NK-92 treated with Interleukin-12 subunit alpha and Interleukin-12 subunit beta, amount 100 ng/mL, for 24 hours (cell line): Measurements from ENCODE around the gene RMND5B.
"Not testable (repeated sequence)": the region's sequence is repeated elsewhere in the genome, so short reads cannot be mapped to it uniquely, and the experiment has no call there.

Experiments
- DNase-seq: peaks from one replicate; lab custom pipeline; 2025; lab: John Stamatoyannopoulos, UW

The RMND5B gene

DNA sequence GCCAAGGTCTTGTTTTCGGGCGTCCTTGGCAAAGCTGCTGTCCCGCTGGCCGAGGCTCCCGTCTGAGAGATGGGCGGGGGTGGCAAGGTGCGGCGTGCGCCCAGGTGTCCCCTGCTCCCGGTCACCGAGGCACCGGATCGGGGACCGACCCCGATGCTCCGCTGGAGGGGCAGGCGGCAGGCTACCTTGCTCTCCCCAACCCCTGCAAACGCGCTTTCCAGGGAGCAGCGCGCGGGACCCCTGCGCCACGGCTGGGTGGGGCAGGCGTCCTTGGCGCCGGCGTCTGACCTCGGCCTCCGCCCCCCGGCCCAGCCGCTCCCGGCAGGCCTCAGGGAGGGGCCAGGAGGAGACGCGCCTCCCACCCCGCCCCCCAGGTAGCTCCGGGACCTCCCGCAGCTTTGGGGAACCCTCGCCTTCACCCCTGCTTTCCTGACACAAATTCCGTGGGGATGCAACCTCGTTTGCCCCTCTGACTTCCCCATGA lies 16.9 kb upstream of the RMND5B start:
- DNase-seq, result no peak

DNA sequence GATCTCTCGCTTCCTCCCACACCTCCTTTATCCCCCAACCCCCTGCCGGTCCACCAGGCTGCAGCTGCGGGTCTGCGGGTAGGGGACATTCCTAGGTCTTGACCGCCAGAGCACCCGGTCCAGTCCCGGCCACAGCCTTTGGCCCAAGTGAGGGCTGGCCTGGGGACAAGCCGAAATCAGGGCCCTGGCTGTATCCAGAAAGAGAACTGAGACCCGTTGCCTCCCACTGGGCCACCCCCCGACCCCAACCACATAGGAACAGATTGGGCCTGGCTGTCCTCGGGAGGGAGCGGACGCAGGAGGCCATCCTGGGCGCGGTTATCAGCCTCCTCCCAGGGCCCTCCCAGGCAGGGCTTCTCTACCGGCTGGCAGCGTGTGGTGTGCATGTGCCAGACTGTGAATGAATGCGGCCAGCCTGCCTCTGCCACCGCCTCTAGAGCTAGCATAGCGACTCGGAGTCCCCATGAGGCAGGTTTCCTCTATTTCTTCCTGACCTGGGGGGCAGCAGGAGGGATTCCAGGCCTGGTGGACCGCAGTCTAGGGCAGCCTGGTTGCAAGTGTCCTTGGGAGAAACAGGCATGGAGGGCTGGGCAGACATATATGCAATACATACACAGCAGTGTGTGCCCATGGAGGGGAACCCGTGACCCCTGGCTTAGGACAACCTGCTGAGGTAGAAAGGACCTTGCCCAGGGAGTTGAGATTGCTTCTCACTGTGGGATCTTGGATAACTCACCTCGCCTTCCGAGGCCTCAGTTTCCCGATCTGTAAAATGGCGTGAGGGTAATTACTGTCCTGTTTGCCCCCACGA lies 16.3 kb upstream of the RMND5B start:
- DNase-seq, result no peak

DNA sequence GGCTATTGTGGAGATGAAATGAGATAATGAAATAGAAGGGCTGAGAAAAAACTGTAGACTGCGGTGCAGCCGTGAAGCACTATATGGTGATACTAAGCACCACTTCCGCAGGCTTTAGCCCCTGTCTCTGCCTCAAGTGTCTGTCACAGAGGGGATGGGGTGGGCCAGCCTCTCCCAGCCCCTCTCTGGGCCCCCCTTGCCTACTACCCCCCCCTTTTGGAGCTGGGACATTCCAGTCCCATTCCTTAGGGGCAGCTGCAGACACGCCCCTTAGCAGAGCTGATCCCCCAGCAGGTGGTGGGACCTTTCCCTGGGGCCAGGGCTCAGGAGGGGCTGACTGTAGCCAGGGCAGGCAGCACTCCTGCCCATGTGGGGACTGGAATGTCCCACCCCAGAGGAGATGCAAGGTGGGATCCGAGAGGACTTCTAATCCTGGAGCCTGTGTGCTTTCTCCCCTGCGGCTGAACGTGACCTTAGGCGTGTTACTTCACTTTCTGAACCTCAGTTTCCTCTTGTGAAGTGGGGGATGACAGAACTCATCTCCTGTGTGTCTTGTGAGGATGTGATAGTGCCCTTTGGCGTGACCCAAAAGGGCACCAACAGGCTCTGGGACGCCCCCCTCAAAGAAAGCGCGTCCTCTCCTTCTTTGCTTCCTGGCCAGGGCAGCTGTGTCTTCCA lies 15.5 kb upstream of the RMND5B start:
- DNase-seq, result no peak

DNA sequence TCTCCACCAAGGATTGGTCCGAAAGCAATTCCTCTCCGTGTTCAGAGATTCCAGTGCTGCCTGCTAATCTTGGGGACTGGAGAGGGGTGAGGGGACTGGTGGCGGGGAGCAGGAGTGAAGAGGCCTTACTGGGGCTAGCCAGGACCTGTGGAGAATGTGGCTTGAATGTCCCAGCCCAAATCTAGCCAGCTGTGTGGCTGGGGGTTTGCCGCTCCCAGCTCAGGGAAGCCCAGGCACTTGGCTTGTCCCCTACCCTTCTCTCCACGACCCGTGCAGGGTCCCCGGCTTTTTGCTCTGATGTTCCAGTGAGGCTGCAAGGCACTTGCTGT lies 15.0 kb upstream of the RMND5B start:
- no peak for DNase-seq

DNA sequence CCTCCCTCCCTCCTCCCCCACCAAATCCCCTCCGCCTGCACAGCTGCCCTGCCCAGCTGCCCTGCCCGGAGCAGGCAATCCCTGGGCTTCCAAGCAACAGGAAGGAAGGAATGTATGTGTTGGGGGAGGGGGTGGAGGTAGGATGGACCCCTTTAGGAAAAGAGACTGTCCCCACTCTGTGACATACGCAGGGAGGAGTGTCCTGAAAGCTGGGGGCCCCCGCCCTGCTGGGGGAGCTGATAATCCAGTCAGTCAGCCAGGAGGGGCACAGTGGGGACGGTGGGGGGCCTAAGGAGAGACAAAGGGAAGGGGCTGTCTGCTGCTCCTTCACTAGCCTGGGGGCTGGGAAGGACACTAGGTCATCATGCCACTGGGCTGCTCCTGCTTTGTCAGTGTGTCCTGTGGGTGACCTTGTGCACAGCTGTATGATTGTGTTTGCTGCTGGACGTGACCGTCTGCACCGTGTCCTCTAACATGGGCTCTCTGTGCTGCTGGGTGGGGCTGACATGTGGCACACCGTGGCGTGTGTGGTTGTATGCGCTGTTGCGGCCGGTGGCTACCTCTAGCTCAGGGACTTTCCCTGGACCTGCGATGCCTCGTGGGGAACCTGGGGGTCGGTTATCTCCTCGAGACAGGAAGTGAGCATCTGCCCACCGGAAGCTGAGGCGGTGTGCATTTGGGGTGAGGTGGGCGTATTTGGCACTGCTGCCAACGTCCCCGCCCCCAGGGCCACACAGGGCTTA lies 14.5 kb upstream of the RMND5B start:
- DNase-seq, result peak; percentile 41

DNA sequence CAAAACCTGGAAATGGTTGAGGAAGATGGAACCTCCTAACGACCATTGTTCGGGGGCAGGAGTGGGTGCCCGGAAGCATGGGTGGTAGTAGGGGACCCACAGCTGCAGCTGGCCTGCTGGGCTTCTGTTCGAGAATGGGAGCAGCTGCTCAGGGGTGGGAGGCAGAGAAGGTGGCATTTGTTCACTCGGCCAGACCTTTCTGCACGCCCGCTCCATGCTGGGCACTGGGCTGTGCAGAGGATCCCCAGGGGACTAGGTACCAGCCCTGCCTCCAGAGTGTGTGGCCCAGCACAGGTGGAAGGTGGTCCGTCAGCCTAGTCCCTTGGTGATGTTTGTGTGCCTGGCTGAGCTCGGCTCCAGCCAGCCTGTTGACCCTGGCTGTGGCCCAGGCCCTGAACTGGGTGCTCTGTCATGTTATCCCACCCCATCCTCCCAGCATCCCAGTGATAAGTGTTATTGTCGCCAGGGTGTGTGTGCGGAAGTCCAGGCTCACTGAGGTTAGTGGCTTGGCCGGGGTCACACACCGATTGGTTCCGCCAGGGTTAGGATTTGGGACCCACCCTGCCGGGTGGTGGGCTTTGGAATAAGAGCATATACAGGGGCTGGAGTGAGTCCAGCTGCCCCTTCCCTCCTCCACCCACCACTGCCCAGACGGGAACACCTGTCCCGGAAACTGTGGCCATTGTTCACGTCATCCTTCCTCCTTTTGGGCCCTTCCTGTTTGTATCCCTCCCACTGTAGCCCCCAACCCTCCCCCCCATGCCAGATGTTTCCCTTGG lies 12.7 kb upstream of the RMND5B start:
- no peak for DNase-seq

DNA sequence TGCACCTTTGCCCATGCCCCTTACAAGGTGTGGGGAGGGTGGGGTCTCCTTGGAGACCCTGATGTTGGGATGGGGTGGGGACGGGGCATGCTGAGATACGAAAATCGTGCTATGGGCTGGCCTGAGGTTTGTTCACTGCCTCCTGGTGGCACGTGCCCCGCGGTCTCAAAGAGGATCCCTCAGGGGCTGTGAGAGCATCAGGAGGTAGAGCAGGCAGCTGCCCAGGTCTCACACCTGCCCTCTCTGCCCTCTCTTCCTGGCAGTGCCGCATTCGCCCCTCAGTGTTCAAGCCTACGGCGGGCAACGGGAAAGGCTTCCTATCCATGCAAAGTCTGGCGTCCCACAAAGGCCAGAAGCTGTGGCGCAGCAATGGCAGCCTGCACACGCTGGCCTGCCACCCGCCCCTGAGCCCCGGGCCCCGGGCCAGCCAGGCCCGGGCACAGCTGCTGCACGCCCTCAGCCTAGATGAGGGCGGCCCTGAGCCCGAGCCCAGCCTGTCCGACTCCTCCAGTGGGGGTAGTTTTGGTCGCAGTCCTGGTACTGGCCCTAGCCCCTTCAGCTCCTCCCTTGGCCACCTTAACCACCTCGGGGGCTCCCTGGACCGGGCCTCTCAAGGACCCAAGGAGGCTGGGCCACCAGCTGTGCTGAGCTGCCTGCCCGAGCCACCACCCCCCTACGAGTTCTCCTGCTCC lies 10.8 kb upstream of the RMND5B start:
- DNase-seq, result no peak

DNA sequence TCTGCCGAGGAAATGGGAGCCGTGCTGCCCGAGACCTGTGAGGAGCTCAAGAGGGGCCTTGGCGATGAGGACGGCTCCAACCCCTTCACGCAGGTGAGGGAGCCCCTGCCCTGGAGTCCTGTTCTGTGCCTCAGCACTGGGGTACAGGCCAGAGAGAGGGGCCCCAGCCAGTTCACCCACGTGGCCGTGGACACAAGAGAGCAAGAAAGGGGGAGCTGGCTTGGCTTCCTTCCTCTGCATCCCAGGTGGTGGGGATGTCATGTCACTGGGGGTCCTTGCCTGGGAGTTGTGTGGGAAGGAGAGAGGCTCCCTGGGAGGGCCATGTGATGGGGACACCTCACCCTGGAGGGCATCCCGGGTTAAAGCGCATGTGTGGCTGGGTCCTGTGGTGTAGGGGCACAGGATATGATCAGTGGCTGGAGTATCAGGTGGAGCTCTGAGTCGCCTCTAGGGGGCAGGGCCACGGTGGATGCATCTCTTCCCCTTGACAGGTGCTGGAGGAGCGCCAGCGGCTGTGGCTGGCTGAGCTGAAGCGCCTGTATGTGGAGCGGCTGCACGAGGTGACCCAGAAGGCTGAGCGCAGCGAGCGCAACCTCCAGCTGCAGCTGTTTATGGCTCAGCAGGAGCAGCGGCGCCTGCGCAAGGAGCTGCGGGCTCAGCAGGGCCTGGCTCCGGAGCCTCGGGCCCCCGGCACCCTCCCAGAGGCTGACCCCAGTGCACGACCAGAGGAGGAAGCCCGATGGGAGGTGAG lies 10.0 kb upstream of the RMND5B start:
- DNase-seq, result no peak

DNA sequence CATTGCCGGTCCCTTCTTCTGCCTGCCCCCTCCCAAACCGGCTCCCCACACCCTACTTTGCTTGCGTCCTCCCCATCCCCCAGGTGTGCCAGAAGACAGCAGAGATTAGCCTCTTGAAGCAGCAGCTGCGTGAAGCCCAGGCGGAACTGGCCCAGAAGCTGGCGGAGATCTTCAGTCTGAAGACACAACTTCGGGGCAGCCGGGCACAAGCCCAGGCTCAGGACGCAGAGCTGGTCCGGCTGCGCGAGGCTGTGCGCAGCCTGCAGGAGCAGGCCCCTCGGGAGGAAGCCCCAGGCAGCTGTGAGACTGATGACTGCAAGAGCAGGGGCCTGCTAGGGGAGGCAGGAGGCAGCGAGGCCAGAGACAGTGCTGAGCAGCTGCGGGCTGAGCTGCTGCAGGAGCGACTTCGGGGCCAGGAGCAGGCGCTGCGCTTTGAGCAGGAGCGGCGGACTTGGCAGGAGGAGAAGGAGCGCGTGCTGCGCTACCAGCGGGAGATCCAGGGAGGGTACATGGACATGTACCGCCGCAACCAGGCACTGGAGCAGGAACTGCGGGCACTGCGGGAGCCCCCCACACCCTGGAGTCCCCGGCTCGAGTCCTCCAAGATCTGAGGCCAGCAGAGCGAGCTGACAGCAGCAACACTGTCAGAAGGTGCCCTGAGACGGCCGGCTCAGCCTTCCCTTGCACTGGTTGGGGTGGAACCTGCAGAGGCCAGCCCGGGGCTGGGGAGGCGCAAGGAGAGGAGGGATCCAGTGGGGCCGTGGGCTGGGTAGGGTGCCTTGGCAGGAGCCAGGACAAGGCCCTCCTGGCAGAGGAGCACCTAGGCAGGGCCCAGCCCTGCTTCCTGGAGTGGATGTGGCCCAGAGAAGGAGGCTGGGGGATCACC lies 9.2 kb upstream of the RMND5B start:
- DNase-seq, result no peak

DNA sequence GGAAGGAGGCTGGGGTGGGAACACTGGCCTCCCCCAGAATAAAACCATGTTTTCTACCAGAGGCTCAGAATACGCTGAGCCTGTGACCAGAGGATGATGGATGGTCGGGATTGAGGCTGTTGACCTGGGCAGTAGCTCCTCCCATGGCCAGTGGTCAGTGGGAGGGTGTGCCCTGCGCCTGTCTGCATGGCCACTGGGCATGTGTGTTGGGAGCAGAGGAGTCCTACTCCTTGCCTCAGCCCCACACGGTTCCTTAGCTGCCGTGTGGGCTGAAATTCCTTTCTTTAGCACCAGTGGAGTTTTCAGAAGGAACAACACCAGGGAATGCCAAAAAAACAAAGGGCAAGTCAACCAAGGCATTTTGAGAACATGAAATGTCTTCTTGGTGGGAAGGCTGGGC lies 8.5 kb upstream of the RMND5B start:
- DNase-seq, result no peak

DNA sequence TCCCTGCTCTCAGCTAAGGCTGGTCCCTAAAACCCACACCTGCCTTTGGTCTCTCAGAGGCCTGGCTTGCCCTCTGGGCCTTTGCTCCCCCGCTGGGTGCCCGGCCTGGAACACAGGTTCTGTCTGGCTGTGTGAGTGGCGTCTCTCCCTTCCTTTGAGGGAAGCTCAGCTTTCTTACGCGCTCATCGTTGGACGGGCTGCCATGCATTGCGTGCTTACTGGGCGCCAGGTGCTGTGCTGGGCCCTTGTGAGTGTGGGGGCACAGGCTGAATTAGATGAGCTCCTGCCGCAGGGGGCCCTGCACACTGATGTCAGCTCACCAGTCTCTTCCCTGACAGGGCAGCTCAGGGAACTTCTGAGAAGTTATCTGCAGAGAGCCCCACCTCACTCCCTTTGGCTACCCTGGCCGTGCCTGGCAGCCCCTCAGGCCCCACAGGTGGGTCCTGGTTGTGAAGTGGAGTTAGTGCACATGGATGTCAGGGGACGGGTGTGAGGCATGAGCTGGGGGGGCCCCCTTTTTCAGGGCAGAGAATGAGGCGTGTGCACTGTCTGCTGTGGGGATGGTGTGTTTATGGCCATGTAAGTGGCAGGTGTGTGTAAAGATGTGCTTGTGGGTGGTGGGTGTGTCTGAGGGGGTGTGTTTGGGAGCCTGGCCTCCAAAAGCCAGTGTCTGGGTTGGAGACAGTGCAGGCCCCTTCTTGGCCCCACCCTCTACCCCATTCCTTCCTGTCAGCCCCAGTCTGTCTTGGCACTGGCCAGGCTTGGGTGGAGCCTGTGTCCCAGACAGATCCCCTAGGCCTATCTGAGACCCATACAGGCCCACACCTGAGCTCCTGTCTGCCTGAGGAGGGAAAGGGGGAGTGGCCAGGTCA lies 7.5 kb upstream of the RMND5B start:
- DNase-seq, result no peak

DNA sequence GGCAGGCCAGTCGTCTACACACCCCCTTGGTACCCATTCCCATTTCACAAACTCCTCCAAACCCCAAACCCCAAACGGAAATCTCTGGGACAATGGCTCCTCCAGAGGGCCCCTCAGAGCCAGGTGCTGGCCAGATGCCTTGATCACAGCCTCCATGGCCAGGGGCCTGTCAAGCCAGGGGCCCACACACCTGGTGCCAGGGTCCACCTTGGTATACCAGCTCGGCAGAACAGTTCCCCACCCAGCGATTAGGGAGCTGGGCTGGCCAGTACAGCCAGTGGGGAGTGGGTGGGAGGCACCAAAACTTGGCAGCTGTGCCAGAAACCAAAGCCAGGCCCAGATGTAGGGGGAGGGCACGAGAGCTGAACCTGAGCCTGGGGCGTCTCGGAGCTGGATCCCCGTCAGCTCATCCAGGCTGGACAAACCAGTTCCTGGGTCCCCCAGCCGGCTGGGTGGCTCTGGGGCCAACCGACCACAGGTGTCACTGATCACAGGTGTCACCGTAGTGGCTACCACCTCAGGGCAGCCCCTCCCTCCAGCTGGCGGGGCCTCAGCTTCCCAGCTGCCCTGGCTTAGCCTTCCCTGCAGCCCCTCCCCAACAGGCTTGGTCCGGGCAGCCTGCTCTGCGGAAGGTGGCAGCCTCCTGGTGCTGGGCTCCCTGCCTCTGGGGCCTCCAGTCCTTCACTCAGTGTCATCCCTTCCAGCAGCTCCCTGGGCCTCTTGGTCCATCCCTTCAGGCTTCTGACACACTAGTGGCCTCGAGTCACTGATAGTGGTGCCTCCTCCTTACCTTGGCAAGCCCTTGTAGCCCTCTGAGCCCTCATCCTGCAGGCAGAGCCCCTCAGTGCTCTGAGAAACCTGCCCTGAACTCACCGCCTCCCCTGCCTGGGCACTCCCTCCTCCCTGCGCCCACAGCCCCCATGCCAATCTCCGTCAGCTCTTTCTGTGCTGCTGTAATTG lies 6.6 kb upstream of the RMND5B start:
- DNase-seq, result no peak

DNA sequence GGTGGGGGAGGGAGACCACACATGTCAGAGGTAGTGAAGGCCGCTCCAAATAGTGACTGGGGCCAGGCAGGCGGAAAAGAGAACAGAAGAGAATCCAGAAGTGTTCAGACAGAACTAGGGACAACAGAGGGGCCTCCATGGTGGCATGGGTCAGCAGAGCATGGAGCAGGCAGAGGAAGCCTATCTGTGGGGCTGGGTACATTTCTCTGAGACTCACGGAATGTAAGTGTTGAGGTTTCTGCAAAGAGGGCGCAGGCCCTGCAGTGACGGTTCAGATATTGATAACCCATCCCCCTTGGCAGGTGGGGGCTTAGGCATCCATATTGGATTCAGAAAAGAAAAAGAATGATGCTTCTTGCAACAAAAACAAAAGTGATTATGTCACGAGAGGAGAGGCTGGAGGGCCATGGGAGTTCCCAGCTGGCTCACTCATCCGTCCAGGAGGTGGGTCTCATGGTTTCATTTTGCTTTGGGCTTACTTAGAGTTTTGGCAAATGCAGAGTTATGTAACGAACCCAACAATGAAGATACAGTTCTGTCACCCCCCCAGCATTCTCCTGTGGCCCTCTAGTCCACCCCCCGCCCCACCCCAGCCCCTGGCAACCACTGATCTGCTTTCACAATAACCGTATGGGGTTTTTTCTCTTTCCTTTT lies 5.4 kb upstream of the RMND5B start:
- DNase-seq, result no peak

DNA sequence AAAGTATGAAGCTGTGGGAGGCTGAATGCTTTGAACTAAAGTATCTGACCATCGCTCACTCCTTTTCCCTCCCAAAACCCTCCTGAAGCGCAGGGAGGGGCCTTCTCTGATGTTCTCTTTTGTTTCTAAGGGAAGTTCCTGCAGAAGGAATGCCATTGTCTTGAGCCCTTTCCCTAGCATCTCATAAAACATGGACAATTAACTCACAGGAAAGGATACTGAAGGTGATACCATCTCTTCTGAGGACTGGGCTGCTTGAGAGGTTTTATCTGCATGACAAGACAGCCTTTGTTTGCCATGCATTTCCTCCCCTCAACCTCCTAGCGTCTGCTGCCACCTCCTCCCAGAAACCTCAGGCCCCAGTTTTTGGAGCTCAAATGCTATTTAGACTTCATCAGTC lies 4.3 kb upstream of the RMND5B start:
- no peak for DNase-seq

DNA sequence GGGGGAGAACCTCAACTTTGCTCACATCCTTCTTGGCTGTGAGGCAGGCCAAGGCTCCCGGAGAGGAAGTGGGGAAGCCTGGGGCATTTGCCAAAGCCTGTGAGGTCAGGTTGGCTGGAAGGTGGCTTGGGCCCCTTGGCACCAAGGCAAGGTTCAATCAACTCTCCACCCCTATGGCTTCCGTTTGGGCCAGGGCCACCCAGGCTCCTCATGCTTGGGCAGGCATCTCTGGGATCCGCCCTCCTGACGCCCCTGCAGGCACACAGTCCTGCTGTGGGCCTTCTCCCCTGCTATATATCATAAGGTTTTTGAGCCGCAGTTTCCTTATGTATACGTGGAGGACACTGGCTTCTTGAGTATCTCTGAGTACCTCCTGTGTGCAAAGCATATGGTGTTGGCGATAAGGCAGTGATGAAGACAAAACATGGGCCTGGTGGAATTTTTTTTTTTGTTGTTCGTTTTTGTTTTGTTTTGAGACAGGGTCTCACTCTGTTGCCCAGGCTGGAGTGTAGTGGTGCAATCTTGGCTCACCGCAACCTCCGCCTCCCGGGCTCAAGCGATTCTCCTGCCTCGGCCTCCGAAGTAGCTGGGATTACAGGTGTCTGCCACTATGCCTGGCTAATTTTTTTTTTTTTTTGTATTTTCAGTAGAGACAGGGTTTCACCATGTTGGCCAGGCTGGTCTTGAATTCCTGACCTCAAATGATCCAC lies 3.4 kb upstream of the RMND5B start:
- DNase-seq, result not testable (repeated sequence)

DNA sequence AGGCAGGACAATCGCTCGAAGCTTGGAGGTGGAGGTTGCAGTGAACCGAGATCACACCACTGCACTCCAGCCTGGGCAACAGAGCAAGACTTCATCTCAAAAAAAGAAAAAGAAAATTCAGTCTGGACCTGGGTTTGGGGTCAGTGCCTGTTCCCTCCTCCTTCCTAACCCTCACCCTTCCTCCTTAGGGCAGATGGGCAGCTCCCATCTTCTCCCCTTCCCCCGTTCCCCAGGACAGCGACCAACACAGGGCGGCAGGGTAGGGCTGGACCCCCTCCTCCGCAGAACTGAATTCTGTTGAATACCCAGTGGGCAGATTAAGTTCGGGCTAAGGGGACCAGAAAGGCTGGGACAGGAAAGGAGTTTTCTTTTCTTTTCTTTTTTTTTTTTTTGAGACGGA lies 1.5 kb upstream of the RMND5B start:
- no peak for DNase-seq

DNA sequence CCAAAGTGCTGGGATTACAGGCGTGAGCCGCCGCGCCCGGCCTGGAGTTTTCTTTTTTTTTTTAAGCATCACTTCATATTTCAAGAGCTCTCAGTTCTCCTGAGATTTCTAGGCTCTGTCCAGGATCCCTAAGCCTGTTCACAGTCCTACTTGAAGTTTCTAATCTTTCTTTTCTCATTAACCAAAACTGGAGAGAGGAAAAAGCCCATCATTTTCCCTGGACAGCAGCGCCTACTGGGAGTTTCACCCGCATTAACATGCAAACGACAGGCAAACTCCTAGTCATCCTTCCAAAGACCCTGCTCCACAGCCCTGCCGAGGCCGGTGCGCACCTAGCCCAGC lies 609 bp upstream of the RMND5B start:
- not testable (repeated sequence) for DNase-seq
